BLaER1 (cell line): ENCODE measurements around the gene FAM13B.

Experiments used
- H3K27ac ChIP-seq: shearing (Covaris generic); formaldehyde crosslinking; 2 replicates; pipeline ENCODE4 v1.8.1; 2022
- H3K27me3 ChIP-seq: shearing (Covaris generic); formaldehyde crosslinking; 2 replicates; pipeline ENCODE4 v1.8.1; 2022
- H3K36me3 ChIP-seq: shearing (Covaris generic); formaldehyde crosslinking; 2 replicates; pipeline ENCODE4 v1.8.1; 2022
- H3K4me1 ChIP-seq: shearing (Covaris generic); formaldehyde crosslinking; 2 replicates; pipeline ENCODE4 v1.8.1; 2022
- H3K4me2 ChIP-seq: shearing (Covaris generic); formaldehyde crosslinking; 2 replicates; pipeline ENCODE4 v1.8.1; 2022
- H3K4me3 ChIP-seq: shearing (Covaris generic); formaldehyde crosslinking; 2 replicates; pipeline ENCODE4 v1.8.1; 2022
- H3K9ac ChIP-seq: shearing (Covaris generic); formaldehyde crosslinking; 2 replicates; pipeline ENCODE4 v1.8.1; 2022
- H3K9me3 ChIP-seq: shearing (Covaris generic); formaldehyde crosslinking; 2 replicates; pipeline ENCODE4 v1.8.1; 2022
- H4K20me1 ChIP-seq: shearing (Covaris generic); formaldehyde crosslinking; 2 replicates; pipeline ENCODE4 v1.8.1; 2022
- Cebpa-rat ChIP-seq: shearing (Covaris generic); IDR thresholded peaks from 2 replicates; pipeline ENCODE4 v1.8.1; 2022

Gene FAM13B

GRCh38 chr5:137916923-137917322 lies 116.0 kb downstream of the FAM13B start:
- no peak for TF ChIP-seq Cebpa-rat
- Histone ChIP-seq H3K4me3 (no peak overlapping the region), H3K36me3 (no peaks in the 10 kb centered on the region), H3K9me3 (peaks cover 29% of the 10 kb centered on the region), H3K27ac (no peak overlapping the region), H4K20me1 (no peaks in the 10 kb centered on the region), H3K9ac (no peak overlapping the region), H3K4me2 (no peak overlapping the region), H3K4me1 (no peaks in the 10 kb centered on the region), H3K27me3 (no peaks in the 10 kb centered on the region)

DNA sequence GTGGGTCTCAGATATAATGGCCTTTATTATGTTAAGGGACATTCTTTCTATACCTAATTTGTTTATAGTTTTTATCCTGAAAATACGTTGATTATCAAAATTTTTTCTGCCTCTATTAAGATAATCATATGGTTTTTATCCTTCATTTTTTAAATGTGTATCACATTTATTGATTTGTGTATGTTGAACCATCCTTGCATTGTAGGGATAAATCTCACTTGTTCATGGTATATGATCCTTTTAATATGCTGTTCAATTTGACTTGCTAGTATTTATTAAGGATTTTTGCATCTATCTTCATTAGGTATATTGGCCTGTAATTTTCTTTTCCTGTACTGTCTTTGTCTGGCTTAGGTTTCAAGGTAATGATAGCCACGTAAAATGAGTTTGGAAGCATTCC lies 118.1 kb downstream of the FAM13B start:
- Histone ChIP-seq H4K20me1 (no peaks in the 10 kb centered on the region), H3K9me3 (peaks cover 36% of the 10 kb centered on the region), H3K9ac (no peak overlapping the region), H3K36me3 (no peaks in the 10 kb centered on the region), H3K4me3 (no peak overlapping the region), H3K4me2 (no peak overlapping the region), H3K27ac (no peak overlapping the region), H3K27me3 (no peaks in the 10 kb centered on the region), H3K4me1 (no peaks in the 10 kb centered on the region)
- TF ChIP-seq Cebpa-rat = no peak

- H3K4me3 ChIP-seq = no peak overlapping the region
- no peak for TF ChIP-seq Cebpa-rat
- H3K4me2 ChIP-seq = no peak overlapping the region
- no peaks in the 10 kb centered on the region for H3K4me1 ChIP-seq
- H3K9ac ChIP-seq = no peak overlapping the region
- H3K27ac ChIP-seq = no peak overlapping the region
- H3K9me3 ChIP-seq = no peaks in the 10 kb centered on the region
- no peaks in the 10 kb centered on the region for H3K27me3 ChIP-seq
- H3K36me3 ChIP-seq = no peaks in the 10 kb centered on the region
- no peaks in the 10 kb centered on the region for H4K20me1 ChIP-seq
Observed at GRCh38 chr5:137902408-137903133, 130.3 kb downstream of the FAM13B start.

DNA sequence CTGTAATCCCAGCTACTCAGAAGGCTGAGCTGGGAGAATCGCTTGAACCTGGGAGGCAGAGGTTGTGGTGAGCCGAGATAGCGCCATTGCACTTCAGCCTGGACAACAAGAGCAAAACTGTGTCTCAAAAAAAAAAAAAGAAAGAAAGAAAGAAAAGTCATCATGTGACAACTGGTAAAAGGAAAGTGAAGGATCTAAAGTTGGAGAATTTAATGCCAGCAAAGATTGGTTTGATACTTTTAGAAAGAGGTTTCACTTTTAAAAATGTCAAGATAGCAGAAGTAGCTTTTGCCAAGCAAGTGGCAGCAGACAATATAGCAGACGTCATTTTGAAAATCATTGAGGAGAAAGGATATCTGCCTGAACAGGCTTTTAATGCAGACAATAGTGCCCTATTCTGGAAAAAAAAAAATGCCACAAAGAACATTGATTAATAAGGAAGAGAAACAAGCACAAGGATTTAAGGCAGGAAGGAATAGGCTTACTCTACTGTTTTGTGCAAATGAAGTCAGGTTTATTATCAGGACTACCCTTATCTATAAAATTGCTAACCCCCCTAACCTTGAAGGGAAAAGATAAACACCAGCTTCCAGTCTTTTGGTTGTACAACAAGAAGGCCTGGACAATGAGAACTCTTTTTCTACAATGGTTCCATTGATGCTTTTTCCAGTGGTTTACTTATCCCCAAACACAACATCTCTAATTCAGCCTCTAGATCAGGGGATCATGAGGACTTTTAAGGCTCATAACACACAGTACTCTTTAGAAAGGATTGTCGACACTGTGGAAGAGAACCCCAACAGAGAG lies 131.7 kb downstream of the FAM13B start:
- Histone ChIP-seq H3K9ac (no peak overlapping the region), H3K9me3 (no peaks in the 10 kb centered on the region), H3K27me3 (no peaks in the 10 kb centered on the region), H4K20me1 (no peaks in the 10 kb centered on the region), H3K36me3 (no peaks in the 10 kb centered on the region), H3K4me2 (no peak overlapping the region), H3K4me1 (no peaks in the 10 kb centered on the region), H3K27ac (no peak overlapping the region), H3K4me3 (no peak overlapping the region)
- TF ChIP-seq Cebpa-rat = no peak

DNA sequence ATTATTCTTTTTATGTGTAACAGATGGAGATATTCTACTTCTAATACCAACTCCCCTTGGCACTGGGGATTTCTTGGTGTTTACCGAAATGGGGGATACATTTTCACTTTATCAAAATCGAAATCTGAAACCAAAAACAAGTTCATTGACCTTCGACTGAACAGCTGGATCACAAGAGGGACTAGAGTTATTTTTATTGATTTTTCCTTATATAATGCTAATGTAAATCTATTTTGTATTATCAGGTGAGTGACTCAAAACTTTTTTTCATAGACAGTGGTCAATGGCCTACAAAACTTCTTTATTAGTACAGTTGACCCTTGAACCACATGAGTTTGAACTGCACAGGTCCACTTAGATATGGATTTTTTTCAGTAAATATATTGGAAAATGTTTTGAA lies 133.4 kb downstream of the FAM13B start:
- Histone ChIP-seq H3K27me3 (no peaks in the 10 kb centered on the region), H3K36me3 (no peaks in the 10 kb centered on the region), H3K9ac (no peak overlapping the region), H3K4me2 (no peak overlapping the region), H3K9me3 (no peaks in the 10 kb centered on the region), H4K20me1 (no peaks in the 10 kb centered on the region), H3K4me3 (no peak overlapping the region), H3K4me1 (no peaks in the 10 kb centered on the region), H3K27ac (no peak overlapping the region)
- TF ChIP-seq Cebpa-rat = no peak

DNA sequence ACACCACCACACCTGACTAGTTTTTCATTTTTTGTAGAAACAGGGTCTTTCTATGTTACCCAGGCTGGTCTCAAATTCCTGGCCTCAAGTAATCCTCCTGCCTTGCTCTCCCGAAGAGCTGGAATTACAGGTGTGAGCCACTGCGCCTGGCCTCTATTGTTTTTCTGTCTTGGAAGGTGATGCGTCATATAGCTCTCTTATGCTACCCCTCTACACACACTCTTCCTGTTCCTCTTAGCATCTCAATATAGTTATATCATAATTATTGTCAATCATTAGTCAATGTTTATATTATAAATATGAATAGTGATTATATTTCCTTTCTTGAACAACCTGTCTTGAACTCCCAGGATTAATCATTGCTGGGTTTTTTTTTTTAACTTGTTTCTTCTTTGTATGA lies 136.3 kb downstream of the FAM13B start:
- H4K20me1 ChIP-seq = no peaks in the 10 kb centered on the region
- no peak for TF ChIP-seq Cebpa-rat
- H3K27me3 ChIP-seq = no peaks in the 10 kb centered on the region
- H3K9ac ChIP-seq = no peak overlapping the region
- H3K4me3 ChIP-seq = no peak overlapping the region
- no peaks in the 10 kb centered on the region for H3K36me3 ChIP-seq
- H3K4me2 ChIP-seq = no peak overlapping the region
- H3K4me1 ChIP-seq = no peaks in the 10 kb centered on the region
- H3K9me3 ChIP-seq = no peaks in the 10 kb centered on the region
- no peak overlapping the region for H3K27ac ChIP-seq

- Histone ChIP-seq H4K20me1 (no peaks in the 10 kb centered on the region), H3K36me3 (no peaks in the 10 kb centered on the region), H3K4me3 (no peak overlapping the region), H3K9me3 (no peaks in the 10 kb centered on the region), H3K4me2 (no peak overlapping the region), H3K4me1 (no peaks in the 10 kb centered on the region), H3K27me3 (peaks cover 2% of the 10 kb centered on the region), H3K9ac (no peak overlapping the region), H3K27ac (no peak overlapping the region)
- no peak for TF ChIP-seq Cebpa-rat
Observed at GRCh38 chr5:137894586-137894985, 138.3 kb downstream of the FAM13B start.

- TF ChIP-seq Cebpa-rat = no peak
- H4K20me1 ChIP-seq = no peaks in the 10 kb centered on the region
Observed at GRCh38 chr5:137891849-137892248, 141.0 kb downstream of the FAM13B start.

GRCh38 chr5:137890845-137891244 lies 142.0 kb downstream of the FAM13B start:
- Histone ChIP-seq H3K9ac (no peak overlapping the region), H3K4me3 (no peak overlapping the region), H4K20me1 (no peaks in the 10 kb centered on the region), H3K9me3 (peaks cover 5% of the 10 kb centered on the region; the same call in 1 of the 2 replicates), H3K27me3 (peaks cover 15% of the 10 kb centered on the region), H3K27ac (no peak overlapping the region), H3K4me1 (no peaks in the 10 kb centered on the region), H3K4me2 (no peak overlapping the region), H3K36me3 (no peaks in the 10 kb centered on the region)
- TF ChIP-seq Cebpa-rat = no peak

More at GRCh38 chr5:137891849-137892248, 141.0 kb downstream of the FAM13B start:
- H3K27me3 ChIP-seq = peaks cover 15% of the 10 kb centered on the region
- no peak overlapping the region for H3K4me3 ChIP-seq
- peaks cover 5% of the 10 kb centered on the region; the same call in 1 of the 2 replicates for H3K9me3 ChIP-seq
- H3K9ac ChIP-seq = no peak overlapping the region
- no peaks in the 10 kb centered on the region for H3K36me3 ChIP-seq
- no peak overlapping the region for H3K4me2 ChIP-seq
- H3K27ac ChIP-seq = no peak overlapping the region
- H3K4me1 ChIP-seq = no peaks in the 10 kb centered on the region
